GM19452 (cell line): ENCODE measurements around the gene WEE1.
A peak's percentile ranks its signal among the peaks of the same experiment; 100 is the strongest.
"Not testable (repeated sequence)": the region's sequence is repeated elsewhere in the genome, so short reads cannot be mapped to it uniquely, and the experiment has no call there.

Experiments
- ATAC-seq: cut with Tn5 transposase; IDR thresholded peaks from one replicate; pipeline ENCODE4 v1.9.1; 2021; ENCODE audit not compliant: unreplicated experiment

Gene WEE1

DNA sequence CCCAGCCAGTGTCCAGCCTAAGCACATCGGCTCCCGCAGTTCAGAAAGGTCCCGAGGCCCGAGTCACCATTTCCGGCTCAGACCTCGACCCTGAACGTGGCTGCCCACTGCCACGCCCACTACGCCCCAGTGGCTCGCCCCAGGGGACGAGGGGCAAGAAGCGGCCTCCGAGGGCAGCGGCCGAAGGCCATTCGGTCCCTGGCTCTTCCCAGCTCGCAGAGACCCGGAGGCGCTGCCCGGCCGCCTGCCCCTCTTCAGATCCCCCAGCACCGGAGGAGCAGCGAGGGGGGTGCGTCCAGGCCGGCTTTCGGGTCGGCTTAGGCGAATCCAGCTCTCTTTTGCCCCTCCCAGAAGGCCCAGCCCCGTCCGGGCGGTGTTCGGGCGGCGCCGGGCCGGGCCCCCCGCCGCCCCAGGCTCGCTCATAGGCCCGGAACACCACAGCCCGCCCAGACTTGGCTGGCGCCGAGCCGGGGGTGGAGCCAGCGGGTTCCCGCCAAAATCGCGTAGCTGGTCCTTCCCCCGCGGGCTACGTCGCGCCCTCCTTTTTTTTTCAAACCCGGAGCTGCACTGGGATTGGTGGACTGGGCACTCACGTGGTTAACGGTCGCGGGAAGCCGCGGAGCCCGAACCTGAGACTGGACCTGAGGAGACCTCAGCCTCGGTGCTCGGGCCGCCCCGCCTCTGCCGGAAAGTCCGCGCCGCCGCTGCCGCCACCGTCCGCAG, at the start of gene WEE1:
Gene WEE1, plus strand, starts transcription at position 619 of the 723 bp plus-strand sequence. CDS start 264 bp downstream, outside the sequence.
- ATAC-seq: peak; percentile 87

DNA sequence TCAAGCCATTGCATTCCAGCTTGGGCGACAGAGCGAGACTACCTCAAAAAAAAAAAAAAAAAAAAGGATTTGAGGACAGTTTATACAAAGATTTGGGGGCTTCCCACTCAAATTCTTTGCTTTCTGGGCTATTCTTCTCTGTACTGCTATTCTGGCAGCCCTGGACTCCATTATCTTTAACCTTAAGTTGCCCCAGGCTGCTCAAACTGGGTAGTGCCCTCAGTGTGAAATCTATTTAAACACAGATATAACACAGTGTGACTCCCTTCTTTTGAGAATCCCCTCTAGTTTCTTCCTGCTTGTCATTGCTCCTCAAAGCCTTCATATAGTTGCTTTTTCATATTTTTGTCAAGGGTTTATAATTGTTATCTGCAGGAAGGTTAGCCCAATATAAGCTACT, 49.5 kb upstream of the WEE1 start:
- ATAC-seq: no peak

DNA sequence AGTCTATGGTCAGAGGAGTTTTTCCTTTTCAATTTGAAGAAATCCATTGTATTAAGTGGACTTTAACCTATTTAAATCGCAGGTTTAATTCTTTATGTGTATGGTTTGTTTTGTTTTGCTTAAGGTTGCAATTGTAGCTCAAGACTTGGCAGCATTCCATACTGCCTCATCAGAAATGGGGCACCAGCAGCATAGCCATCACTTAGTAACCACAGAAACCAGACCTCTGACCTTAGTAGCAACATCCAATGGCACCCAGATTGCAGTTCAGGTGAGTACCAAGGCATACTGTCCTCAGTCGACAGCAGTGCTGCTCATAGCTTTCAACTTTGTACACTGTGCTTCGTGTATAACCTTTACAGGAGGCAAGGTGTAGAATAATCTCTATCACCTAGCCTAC, 48.4 kb upstream of the WEE1 start:
- no peak for ATAC-seq

DNA sequence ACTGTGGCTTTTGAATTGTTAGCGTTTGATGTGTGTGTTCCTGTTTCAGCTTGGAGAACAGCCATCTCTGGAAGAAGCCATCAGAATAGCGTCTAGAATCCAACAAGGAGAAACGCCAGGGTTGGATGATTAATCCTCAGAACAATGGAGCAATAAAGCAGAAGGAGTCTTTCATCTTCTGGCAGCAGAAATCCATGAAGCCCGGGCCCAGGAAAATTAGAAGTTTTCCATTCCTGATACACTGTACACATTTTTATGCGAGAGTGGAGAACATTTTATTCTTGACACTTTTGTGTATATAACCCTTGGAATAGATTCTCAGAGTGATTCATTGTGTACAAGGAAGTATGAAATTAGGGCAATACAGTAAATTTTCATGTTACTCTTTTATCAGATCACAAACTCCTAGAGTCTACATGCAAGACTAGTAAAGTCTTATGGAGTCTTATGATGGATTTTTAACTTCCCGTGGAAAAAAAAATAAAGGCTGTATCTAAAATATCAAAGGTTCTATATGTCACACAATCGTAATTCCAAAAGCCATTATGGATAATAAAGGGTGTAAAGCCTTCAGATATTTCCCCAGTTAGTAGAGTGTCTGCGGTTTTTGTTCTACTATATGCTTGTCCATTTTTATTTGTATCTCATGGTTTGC, 45.9 kb upstream of the WEE1 start:
- no peak for ATAC-seq

DNA sequence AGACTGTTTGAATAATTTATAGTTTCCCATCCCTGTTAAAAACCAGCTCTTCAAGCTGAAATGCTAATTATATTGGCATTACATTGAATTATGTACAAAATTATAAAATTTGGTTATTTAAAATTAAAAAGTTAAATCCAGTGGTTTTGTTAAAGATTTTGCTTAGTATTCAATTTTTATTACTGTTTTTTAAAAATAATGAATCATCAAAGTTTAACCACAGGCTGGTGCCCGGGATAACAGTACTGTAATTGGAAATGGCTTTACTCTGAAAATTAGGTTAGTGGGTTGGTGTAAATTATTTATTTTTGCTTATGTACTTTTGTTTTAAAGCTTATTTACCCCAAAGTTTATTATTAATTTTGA, 45.4 kb upstream of the WEE1 start:
- ATAC-seq: no peak

DNA sequence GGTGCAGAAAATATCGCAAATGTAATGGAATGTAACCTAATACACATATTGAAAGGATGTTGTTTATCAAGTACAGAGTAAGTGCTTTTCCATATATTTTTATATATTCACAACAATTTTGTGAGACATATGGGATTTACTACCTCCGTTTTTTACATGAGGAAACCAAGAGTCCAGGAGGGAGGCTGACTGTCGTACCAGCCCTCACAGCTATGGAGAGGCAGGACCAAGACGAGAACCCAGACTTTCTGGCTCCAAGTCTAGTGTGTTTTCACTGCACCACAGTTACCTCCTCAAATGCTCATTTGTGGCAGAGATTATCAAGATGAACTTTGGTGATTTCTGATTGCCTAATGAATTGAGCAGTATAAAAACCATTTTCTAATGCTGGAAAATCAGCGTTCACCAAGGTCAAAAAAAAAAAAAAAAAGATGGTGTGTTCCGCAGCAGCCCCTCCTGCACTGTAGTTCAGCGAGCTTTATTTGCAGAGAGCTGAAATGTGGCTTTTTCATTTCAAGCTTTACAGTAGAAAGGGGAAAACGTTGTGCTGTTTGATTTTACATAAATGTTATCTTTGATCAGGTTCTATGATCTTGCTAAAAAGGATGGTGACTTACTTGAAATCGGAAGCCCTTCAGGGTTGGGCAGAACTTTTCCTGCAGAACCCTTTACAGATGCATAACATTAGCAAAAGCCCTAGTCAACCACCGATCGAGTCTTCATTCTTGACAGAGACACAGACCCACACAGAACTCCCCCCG, 44.7 kb upstream of the WEE1 start:
- ATAC-seq: no peak

DNA sequence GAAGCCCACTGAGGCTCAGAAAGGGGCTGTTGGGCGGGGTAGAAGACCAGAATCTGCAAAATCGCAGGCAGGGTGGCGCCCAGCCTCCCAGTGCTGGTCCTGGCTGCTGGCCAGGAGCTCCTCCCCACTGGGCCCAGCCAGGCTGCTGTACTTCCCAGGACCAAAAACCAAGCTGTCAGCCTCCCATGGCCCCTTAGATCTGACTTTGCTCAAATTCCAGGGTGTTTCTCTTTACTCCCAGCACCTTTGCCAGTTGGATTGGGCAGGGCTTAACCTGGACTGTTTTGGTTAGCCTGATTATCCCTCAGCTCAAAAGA, 44.2 kb upstream of the WEE1 start:
- no peak for ATAC-seq

DNA sequence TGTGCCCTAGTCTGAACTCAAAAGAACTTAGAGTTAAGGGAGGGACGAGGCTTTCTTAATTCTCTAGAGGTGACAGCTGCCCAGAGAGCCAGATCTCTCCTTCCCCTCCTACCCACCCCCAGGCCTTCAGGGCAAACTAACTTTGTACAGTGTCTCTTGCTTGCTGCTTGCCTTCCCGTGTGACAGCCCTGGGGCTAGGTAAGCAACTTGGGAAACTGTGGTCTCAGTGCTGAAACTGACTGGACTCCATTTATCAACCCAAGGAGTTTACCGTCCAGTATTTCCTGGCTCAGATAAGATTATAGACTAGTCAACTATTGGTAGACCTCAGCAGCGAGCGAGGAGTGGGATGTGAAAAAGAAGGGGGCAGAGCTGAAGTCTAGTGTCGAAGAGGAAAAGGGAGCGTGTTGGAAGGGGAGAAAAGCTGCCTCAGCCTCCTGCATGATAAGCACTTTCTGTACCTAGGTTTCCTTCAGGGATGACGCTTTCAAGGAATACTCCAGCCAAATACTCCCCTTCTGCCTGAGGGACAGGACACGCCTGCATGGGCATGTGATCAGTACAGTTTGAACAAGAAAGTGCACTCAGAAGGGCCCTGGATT, 43.3 kb upstream of the WEE1 start:
- ATAC-seq: no peak

DNA sequence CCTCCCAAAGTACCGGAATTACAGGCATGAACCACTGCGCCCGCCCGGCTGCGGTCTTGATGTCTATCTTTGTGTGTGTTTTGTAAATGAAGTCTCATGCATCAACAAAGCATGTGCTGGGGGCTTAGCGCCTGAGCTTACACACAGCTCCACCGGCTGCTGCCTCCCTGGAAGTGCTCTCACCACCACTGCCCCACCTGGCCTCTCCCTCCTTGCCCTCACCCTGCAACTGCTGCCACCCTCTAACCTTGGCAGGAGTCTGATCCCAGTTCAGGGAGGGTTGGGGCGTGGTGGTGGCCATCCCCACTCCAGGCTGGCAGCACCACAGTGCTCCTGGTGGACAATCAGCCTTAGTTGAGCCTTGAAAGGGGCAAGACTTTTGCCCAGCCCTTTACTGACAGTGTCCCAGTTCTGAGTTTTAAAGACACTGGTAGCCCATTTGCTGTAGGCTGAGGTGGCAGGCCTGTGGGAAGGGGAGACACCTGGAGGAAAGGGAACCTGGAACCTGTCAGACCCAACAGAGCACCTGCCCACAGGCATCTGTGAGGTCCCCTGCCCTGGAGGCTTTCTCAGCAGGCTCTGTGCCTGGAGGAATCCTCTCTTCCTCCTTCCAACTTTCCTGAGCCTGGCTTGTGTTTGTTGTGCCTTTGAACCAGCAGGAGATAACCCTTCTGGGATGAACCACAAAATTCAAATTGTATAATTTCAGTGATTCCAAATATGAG, 42.4 kb upstream of the WEE1 start:
- ATAC-seq: no peak

DNA sequence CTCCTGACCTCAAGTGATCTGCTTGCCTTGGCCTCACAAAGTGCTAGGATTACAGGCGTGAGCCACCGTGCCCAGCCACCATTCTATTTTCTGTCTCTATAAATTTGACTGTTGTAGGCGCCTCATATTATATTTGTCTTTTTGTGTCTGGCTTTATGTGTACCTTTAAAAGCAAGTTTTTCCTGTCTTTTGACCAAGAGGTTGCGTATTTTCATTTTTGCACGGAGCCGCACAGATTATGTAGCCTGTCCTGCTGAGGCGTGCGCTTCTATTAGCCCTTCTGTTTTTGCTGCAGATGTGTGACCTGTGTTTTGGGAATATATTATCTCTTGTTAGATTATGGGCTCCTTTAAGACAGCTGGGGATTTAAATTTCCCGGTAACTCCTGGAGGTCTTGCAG, 40.4 kb upstream of the WEE1 start:
- ATAC-seq: no peak

DNA sequence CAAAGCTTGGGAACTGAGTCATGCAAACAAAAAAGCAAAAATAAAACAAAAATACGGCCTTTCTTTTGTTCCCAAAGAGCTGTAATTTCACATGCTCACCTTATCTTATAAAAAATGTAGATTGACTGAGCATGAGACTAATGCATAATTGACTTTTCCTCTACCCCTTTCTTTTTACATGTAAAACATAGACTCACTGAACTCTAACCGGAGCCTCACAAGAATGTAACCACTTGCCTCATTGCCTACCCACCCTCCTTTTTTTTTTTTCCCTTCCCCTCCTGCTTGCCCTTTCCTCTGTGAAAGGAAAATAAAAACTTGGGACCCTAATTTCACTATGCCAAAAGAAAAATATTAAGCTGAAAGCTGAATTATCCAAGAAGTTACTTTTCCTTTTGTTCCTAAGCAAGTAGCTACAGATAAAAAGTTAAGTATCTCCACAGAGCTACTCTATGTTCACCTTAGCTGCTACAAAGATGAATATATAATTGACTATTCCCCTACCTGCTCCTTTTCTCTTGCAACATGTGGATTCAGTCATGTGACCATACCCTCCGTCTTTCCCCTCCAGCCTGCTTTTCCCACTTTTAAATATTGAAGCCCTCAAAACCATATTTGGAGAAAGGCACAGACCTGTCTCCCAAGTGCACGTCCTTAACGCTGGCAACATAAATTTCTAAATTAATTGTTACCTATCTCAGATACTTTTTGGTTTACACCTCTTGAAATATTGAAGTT, 39.6 kb upstream of the WEE1 start:
- ATAC-seq: no peak

DNA sequence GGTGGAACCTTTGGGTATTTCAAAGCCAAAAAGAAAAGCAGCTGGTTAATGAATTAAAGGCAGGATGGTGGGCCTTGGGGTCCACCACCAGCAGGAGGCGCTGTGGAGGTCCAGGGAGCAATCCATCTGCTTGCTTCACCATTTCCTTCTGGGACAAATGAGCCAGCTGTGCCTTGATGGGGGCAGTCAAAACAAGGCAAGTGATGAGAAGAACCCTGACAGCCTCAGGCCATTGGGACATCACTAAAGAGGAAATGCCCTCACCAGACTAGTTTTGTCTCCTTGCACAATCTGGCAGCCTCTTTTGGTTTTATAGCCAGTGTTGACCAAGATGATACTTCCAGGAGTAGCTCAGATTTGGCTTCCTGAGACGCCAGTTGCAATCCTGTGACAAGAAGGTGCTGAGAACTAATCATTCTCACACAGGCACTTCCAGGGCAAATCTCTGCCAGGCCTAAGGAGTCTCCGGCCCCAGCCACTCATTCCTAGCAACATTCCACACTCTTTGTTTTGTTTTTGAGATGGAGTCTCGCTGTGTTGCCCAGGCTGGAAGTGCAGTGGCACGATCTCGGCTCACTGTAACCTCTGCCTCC, 38.2 kb upstream of the WEE1 start:
- ATAC-seq: no peak

DNA sequence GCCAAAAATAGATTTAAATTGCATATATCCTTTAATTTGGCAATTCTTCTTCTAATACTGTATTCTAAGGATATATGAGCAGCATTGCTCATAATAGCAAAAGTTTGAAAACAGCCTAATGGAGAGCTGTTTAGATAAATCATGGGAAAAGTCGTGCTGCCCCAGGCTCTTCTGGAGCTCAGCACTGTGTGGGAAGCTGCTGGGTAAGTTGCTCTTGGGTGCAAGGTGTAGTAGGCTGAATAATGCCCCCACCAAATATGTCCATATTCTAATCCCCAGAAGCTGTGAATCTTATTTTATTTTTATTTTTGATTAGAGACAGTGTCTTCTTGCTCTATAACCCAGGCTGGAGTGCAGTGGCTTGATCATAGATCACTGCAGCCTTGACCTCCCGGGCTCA, 34.9 kb upstream of the WEE1 start:
- no peak for ATAC-seq

DNA sequence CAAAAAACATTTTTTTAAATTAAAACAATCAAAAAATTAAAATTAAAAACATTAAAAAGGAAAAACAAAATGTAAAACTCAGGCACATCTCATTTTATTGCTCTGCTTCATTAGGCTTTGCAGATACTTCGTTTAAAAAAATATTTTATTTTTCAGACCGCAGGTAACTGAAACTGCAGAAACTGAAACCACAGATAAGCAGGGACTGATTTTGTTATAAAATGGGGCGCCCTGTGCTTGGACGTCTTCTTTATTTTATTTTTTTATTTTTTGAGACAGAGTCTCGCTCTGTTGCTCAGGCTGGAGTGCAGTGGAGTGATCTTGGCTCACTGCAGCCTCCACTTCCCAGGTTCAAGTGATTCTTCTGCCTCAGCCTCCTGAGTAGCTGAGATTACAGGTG, 24.3 kb upstream of the WEE1 start:
- ATAC-seq: not testable (repeated sequence)

DNA sequence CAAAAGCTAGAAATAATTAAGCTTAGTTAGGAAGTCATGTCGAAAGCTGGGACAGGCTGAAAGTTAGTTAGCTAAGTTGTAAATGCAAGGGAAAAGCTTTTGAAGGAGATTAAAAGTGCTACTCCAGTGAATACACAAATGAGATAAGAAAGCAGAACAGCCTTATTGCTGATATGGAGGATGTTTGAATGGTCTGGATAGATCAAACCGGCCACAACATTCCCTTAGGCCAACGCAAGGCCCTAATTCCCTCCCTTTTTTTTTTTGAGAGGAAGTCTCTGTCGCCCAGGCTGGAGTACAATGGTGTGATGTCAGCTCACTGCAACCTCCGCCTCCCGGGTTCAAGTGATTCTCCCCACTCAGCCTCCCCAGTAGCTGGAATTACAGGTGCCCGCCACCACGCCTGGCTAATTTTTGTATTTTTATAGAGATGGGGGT, 23.3 kb upstream of the WEE1 start:
- no peak for ATAC-seq

DNA sequence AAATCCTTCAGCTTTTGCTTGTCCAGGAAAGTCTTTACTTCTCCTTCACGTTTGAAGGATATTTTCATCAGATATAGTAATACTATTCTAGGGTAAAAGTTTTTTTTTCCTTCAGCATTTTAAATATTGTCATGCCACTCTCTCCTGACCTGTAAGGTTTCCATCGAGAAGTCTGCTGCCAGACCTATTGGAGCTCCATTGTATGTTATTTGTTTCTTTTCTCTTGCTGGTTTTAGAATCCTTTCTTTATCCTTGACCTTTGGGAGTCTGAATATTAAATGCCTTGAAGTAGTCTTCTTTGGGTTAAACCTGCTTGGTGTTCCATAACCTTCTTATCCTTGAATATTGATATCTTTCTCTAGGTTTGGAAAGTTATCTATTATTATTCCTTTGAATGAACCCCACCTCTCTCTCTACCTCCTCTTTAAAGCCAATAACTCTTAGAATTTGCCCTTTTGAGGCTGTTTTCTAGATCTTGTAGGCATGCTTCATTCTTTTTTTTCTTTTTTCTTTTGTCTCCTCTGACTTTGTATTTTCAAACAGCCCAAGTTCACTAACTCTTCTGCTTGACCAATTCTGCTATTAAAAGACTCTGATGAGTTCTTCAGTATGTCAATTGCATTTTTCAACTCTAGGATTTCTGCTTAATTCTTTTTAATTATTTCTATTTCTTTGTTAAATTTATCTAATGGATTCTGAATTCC, 12.0 kb upstream of the WEE1 start:
- ATAC-seq: no peak

DNA sequence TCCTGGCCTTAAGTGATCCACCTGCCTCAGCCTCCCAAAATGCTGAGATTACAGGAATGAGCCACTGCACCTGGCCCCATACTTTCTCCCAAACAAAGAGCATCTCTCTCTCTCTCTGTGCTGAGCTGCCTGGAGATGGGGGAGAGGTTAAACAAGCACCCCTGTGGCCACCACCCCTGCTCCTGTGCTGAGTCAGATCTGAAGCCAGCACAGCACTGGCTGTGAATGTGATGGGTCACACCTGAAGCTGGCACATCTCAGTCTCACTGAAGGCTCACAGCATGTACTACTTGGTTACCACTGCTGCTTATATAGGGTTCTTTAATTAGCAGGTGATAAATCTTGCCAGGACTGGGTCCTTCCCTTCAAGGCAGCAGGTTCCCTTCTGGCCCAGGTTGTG, 10.8 kb upstream of the WEE1 start:
- no peak for ATAC-seq

DNA sequence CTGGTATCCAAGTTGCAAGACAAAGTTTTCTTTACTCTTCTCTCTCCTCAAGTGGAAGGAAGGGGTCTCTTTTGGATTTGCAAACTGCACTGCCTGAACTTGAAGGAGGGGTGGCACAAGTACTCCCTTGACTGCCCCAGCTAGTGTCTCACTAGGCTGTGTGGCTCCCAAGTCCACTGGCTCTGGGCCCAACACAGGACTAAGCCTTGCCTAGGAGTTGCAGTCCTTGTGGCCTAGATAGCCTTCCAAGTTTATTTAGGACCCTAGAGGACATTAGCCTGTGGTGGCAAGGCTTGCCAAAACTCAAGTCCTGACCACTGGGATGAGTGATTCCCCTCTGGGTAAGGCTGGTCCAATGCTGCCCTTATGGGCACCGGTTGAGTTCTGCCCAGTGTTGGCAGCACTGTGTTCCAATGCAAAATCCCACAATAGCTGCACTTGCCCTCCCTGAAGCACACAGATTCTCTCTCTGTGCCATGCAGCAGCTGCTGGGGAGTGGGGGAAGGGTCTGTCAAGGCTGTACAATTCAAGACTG, 10.2 kb upstream of the WEE1 start:
- no peak for ATAC-seq

DNA sequence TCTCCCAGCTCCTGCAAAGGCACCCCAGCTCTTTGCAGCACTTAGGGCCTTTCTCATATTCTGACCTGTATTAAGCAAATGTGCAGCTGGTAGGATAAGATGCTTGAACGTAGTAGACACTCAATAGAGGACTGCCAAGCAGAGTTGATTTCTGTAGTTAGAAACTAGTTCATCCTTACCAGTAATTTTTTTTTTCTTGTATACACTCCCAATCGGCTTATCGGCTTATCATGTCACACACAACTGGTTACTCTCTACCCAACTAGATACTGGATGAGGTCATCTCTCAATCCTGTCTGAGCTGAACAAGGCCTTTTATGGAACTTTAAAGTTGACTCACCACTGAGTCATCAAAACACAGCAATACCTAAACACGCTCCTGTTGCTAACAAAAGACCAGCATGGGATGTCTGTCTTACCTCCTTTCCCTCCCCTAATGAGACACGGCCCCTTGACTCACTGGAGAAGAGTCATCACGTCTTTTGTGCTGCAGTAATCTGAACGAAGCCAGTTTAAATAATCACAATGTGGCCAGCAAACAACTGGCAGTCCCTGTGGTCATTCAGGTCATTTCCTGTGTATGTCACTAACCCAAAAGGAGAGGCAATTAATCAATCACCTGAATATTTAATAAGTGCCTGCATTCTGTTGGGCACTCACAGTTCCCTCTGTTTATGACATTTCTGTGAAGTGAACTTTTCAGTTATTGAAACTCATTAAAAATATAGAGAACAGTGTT, 7.5 kb upstream of the WEE1 start:
- peak; percentile 86 for ATAC-seq
